GM21423 (cell line): ENCODE measurements around the gene NHS.
"Not testable (repeated sequence)": the region's sequence is repeated elsewhere in the genome, so short reads cannot be mapped to it uniquely, and the experiment has no call there.

Source experiments
- ATAC-seq: cut with Tn5 transposase; IDR thresholded peaks from one replicate; pipeline ENCODE4 v1.9.1; 2021; ENCODE audit warnings: mild to moderate bottlenecking, moderate library complexity; ENCODE audit not compliant: unreplicated experiment

NHS gene

DNA sequence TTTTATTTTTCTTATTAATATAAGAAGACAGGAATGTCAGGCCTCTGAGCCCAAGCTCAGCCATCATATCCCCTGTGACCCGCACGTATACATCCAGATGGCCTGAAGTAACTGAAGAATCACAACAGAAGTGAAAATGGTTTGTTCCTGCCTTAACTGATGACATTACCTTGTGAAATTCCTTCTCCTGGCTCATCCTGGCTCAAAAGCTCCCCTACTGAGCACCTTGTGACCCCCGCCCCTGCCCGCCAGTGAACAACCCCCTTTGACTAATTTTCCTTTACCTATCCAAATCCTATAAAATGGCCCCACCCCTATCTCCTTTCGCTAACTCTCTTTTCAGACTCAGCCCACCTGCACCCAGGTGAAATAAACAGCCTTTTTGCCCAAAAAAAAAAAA lies 71.3 kb downstream of the NHS start:
- ATAC-seq = not testable (repeated sequence)

DNA sequence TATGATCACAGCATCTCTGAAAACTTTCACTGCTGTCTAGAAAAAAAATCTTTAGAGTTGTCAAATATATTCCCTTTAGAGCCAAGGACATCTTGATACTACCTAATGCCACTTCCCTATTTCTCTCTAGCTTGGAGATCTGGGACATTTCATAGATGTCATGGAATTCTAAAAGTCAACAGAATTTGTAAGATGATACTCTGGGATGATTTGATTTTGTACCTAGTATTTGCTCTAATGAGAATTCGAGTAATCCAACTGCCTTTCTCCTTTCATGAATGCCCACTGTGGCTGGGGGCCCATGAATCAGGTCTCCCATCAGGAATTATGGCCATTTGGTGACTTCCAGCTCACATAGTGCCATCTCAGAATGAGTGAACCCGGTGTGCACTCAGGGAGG lies 73.2 kb downstream of the NHS start:
- ATAC-seq = no peak

DNA sequence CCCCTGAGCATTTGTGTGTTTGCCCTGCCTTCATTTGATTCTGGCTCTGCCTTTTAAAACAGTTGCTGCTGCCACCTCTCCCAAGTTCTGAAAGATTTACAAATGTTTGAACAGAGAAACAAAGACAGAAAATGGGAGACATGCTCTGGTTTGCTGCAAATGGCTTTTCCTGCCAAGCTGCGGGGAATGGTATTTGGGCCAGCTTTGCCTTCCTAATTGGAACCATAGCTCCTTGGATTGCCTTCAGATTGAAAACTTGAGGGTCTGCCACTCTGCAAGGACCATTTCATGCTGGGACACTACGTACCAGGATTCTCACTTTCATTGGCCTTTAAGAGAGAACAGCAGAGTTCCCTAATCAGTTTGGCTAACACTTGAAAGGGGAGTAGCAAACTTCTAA lies 74.9 kb downstream of the NHS start:
- no peak for ATAC-seq

- no peak for ATAC-seq
Measured at GRCh38 chrX:17453788-17454187, 78.8 kb downstream of the NHS start.

GRCh38 chrX:17456526-17456925 lies 81.5 kb downstream of the NHS start:
- no peak for ATAC-seq

DNA sequence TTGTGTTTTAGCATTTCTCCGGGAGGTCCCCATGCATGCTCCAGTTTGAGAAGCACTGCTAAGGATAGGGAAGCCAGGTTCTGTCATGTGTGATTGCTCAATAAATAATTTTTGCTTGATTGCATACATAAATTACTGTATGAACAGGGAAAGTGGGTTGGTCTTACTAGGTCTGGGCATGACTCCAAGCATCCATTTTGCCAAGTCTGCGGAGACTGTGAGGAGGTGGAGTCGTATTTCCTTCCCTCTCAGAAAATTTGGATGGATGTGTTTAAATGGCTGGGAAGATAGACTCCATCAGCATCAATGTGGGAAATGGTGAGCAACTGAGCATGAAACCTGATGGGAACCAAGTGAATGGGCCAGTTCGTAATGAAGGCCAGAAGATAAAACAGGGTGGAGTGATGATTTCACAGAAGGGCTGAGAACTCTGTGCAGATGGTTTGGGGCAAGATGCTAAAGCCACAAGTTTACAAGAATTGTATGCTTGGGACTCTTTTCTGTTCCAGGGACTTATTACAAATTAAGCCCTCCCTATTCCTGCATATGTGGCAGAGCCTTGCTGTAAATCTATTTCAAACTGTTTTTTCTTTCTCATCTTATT lies 84.1 kb downstream of the NHS start:
- no peak for ATAC-seq

- no peak for ATAC-seq
Measured at GRCh38 chrX:17459661-17460060, 84.7 kb downstream of the NHS start.

GRCh38 chrX:17462881-17463280 lies 87.9 kb downstream of the NHS start:
- ATAC-seq = no peak

DNA sequence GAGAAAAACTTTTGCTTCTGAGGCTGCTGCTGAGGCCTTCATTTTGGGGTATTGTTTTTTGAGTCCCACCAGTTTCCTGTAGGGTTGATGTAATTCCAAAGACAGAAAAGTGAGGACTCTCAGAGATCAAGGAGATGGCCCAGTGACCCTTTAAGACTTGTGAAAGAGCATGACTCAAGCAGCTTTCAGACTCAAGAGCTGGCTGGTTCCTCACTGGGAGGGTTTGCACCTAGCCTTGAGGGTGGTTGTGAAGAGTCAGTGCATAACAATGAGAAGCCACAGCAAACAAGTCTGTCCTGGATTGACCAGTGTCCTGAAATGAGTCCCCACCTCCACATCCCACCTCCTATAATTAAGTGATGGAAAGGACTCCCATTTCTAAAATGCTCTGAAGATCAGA lies 89.2 kb downstream of the NHS start:
- no peak for ATAC-seq

GRCh38 chrX:17465201-17465600 lies 90.2 kb downstream of the NHS start:
- ATAC-seq = no peak

DNA sequence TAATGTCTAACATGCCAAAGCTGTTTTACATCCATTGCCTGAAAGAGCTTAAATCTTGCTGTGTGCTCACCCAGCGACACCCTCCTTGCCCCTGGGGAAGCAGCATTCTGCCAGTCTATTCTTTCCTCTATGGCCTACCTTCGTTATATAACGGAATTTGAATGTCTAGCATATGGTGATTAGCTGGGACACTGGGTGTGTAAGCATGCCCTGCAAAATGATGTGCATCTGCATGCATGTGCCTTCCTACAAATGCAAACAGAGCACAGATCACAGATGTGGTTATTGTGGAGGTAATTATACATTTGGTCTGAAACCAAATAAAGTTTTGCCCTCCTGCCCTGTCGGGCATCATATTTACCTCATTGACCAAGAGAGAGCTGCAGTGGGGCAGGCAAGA lies 90.8 kb downstream of the NHS start:
- ATAC-seq = no peak

DNA sequence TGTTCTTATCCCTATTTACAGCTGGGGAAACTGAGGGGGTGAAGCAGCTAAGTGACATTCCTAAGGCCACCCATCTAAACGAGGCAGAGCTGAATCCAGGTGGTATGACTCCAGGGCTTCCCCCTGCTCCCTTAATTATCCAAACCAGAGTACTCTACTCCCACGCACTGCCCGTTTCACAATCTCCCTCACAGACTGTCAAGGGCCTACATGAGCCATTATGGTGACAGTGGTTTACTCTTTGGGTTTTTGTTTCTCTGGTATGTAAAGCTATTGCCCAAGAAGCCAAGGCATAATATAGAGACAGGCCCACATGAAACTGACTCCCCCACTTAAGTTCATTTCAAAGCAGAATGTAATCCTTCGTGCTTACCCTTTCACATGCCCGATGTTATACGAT lies 95.1 kb downstream of the NHS start:
- no peak for ATAC-seq

DNA sequence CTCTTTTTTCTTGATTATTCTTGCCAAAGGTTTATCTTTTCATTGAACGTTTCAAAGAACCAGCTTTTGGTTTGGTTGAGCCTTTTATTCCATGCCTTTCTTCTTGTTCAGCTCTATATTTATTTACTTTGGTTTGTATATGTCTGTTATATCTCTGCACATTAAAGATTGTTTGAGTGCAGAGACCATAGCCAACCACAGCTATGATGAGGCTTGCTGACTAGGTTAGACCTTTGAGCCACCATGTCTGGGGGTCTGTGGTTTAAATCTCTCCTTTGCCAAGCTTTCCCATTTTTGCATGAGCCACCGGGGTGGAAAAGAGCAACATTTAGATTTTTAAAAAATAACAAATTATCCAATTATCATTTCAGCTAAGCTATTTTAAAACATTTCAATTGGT lies 96.1 kb downstream of the NHS start:
- no peak for ATAC-seq

- ATAC-seq = no peak
Measured at GRCh38 chrX:17471861-17472260, 96.9 kb downstream of the NHS start.

DNA sequence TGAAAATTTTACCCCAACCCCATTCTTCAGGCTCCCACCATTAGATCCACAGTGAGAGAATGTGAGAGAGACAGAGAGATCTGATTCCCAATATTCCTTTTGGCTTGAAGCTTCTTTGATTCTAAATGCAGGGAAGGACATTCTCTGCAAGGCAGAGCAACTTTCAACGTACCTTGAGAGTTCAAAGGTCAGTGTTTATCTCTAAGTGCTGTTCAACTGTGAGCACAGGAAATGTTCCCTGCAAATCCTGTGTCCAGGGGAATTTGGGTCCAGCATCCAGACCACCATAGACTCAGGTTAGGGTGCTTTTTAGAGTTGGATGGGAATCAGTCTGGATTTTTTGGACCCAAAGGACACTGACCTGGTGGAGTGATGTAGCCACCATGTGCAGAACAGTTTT lies 97.4 kb downstream of the NHS start:
- no peak for ATAC-seq

GRCh38 chrX:17473021-17473420 lies 98.0 kb downstream of the NHS start:
- no peak for ATAC-seq

- ATAC-seq = no peak
Measured at GRCh38 chrX:17474892-17475291, 99.9 kb downstream of the NHS start.

GRCh38 chrX:17475449-17476217 lies 100.6 kb downstream of the NHS start:
- ATAC-seq = no peak

GRCh38 chrX:17476411-17476810 lies 101.4 kb downstream of the NHS start:
- no peak for ATAC-seq

GRCh38 chrX:17481086-17481485 lies 106.1 kb downstream of the NHS start:
- ATAC-seq = no peak

GRCh38 chrX:17484592-17484991 lies 109.6 kb downstream of the NHS start:
- ATAC-seq = no peak

DNA sequence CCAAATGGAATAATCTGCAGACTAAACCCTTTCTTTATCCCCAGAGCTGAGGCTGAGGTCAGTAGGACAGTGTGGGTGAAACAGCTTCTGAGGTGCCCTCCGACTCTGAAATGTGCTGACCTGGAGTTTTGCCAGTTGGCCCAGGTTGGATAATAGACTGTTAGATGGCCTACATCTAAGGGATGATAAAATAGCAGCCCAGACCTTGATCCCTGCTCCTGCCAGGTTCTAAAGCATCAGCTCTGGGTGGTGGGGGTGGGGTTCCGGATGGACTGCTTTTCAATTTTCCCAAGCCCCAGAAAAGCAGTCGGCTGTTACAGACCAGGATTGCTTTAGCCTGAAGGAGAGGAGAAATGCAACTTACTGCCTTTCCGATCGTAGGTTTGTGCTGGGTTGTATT lies 110.4 kb downstream of the NHS start:
- ATAC-seq = no peak

GRCh38 chrX:17488036-17488435 lies 113.0 kb downstream of the NHS start:
- ATAC-seq = no peak
